ENCODE results near the gene BMPR1B.
A peak's percentile ranks its signal among the peaks of the same experiment; 100 is the strongest.

The BMPR1B gene

DNA sequence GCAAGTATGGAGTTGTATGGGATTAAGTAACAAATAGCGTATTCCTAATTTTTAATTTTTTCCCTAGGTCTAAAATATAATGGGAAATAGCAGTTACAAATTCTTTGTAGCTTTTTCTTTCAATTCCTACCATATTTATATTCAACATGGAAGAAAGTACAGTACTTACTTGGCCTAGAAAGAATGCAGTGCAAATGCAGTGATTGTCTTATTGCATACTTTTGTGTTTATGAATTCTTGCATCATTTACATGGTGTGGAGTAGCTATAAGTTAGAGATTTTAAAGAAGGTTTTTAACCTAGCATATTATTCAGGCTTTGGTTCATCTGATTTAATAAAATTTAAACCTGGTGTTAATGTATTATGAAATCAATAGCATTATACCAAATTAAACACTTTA is 263.3 kb downstream of the BMPR1B start:
- ChIA-PET POLR2A (no interaction called here), CTCF (no interaction called here)
- no peak overlapping the region for H3K27ac ChIP-seq (ENCODE audit: extremely low read depth, low read depth, low read length)
- no peaks in the 10 kb centered on the region for H3K36me3 ChIP-seq (ENCODE audit: control insufficient read depth in 2 of 2, insufficient read depth in 1 of 2, low read length in 2 of 2)
- peaks cover 3% of the 10 kb centered on the region; the same call in 1 of the 2 replicates for H3K4me1 ChIP-seq (ENCODE audit: control insufficient read depth, insufficient read depth, low read length)
- no peaks in the 10 kb centered on the region for H3K9me3 ChIP-seq (ENCODE audit: control insufficient read depth, insufficient read depth, low read depth, low read length)
- H3K4me3 ChIP-seq (ENCODE audit: low read depth, low read length) = no peak overlapping the region
- TF ChIP-seq ZEB2 (tag by site-specific recombination; IDR thresholded peaks at IDR 0.05) (no peak), ZNF426 (tag by site-specific recombination; IDR thresholded peaks at IDR 0.05) (no peak), SP2 (tag by site-specific recombination; IDR thresholded peaks at IDR 0.05) (no peak), ZNF404 (tag by site-specific recombination; IDR thresholded peaks at IDR 0.05) (no peak), ZNF785 (tag by site-specific recombination; IDR thresholded peaks at IDR 0.05) (no peak), ZNF561 (tag by site-specific recombination; IDR thresholded peaks at IDR 0.05; ENCODE audit: borderline replicate concordance) (no peak)
- TF ChIP-seq, protein P1, sequence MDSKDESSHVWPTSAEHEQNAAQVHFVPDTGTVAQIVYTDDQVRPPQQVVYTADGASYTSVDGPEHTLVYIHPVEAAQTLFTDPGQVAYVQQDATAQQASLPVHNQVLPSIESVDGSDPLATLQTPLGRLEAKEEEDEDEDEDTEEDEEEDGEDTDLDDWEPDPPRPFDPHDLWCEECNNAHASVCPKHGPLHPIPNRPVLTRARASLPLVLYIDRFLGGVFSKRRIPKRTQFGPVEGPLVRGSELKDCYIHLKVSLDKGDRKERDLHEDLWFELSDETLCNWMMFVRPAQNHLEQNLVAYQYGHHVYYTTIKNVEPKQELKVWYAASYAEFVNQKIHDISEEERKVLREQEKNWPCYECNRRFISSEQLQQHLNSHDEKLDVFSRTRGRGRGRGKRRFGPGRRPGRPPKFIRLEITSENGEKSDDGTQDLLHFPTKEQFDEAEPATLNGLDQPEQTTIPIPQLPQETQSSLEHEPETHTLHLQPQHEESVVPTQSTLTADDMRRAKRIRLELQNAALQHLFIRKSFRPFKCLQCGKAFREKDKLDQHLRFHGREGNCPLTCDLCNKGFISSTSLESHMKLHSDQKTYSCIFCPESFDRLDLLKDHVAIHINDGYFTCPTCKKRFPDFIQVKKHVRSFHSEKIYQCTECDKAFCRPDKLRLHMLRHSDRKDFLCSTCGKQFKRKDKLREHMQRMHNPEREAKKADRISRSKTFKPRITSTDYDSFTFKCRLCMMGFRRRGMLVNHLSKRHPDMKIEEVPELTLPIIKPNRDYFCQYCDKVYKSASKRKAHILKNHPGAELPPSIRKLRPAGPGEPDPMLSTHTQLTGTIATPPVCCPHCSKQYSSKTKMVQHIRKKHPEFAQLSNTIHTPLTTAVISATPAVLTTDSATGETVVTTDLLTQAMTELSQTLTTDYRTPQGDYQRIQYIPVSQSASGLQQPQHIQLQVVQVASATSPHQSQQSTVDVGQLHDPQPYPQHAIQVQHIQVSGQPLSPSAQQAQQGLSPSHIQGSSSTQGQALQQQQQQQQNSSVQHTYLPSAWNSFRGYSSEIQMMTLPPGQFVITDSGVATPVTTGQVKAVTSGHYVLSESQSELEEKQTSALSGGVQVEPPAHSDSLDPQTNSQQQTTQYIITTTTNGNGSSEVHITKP (tag by site-specific recombination; IDR thresholded peaks at IDR 0.05) = no peak

DNA sequence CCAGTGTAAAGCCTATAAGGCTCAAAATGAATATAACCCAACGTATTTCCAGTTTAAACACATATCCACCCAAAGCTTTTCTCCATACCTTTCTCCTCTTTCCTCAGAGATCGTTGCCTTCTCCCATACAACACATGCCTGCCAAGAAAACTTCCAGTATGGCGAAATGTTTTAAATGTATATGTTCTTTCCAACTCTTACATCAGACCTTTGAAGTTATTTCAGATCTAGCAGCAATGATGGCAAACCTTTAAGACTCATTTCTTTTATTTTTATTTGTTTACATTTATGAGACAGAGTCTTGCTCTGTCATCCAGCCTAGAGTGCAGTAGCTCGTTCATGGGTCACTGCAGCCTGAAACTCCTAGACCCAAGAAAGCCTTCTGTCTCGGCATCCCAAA is 265.4 kb downstream of the BMPR1B start:
- Histone ChIP-seq H3K4me1 (ENCODE audit: control insufficient read depth, insufficient read depth, low read length) (0 out of 2 replicates have a peak, but pooled peaks cover 3% of the 10 kb centered on the region), H3K27ac (ENCODE audit: extremely low read depth, low read depth, low read length) (no peak overlapping the region), H3K4me3 (ENCODE audit: low read depth, low read length) (no peak overlapping the region), H3K9me3 (ENCODE audit: control insufficient read depth, insufficient read depth, low read depth, low read length) (no peaks in the 10 kb centered on the region), H3K36me3 (ENCODE audit: control insufficient read depth in 2 of 2, insufficient read depth in 1 of 2, low read length in 2 of 2) (no peaks in the 10 kb centered on the region)
- POLR2A ChIA-PET = no interaction called here
- TF ChIP-seq, protein P2, sequence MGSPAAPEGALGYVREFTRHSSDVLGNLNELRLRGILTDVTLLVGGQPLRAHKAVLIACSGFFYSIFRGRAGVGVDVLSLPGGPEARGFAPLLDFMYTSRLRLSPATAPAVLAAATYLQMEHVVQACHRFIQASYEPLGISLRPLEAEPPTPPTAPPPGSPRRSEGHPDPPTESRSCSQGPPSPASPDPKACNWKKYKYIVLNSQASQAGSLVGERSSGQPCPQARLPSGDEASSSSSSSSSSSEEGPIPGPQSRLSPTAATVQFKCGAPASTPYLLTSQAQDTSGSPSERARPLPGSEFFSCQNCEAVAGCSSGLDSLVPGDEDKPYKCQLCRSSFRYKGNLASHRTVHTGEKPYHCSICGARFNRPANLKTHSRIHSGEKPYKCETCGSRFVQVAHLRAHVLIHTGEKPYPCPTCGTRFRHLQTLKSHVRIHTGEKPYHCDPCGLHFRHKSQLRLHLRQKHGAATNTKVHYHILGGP (tag by site-specific recombination; IDR thresholded peaks at IDR 0.05) = peak; percentile 69
- TF ChIP-seq, protein P3, sequence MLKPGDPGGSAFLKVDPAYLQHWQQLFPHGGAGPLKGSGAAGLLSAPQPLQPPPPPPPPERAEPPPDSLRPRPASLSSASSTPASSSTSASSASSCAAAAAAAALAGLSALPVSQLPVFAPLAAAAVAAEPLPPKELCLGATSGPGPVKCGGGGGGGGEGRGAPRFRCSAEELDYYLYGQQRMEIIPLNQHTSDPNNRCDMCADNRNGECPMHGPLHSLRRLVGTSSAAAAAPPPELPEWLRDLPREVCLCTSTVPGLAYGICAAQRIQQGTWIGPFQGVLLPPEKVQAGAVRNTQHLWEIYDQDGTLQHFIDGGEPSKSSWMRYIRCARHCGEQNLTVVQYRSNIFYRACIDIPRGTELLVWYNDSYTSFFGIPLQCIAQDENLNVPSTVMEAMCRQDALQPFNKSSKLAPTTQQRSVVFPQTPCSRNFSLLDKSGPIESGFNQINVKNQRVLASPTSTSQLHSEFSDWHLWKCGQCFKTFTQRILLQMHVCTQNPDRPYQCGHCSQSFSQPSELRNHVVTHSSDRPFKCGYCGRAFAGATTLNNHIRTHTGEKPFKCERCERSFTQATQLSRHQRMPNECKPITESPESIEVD (tag by site-specific recombination; IDR thresholded peaks at IDR 0.05) = no peak
- CTCF ChIA-PET = interaction anchor here (0.6 to 0.8 kb wide), 2 partner anchors 16 to 126 kb away, joined by 3 to 4 read pairs; no protein-coding TSS in a partner anchor

DNA sequence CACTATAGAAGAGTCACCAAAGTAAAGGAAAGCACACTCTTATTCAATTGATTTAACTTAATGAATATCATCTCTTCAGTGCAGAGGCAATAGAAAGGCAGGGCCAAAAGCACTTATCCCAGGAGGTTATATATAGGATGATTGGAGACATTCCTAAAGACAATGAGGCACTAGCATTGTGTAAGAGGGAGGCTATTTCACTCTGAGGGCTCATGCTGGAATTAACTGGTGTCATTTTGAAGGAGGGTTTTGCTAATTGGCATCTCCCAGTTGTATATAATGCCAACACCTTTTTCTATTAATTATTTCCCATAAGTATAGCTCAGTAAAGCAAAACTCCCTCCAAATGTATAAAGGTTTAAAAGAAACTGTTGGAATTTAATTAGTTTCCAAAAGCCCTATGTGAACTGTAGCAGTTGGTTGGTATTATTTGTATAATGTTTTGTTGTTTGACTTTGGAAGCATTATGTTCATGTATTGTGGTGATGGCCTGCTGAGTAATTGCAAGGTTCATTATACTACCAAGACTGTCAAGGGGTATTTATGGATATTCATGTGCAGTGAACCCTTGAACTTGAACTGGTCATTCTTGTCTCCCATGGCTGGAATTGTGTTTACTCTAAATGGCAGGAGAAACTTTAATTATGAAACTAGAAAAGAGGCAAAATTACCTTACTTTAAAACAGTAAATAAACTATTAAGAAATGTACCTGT is 270.3 kb downstream of the BMPR1B start:
- TF ChIP-seq SP7 (tag by site-specific recombination; IDR thresholded peaks at IDR 0.05) (peak; percentile 43; the same call in 1 of the 2 replicates), MZF1 (tag by site-specific recombination; IDR thresholded peaks at IDR 0.05; ENCODE audit: borderline replicate concordance) (no peak)
- POLR2A ChIA-PET = no interaction called here
- Histone ChIP-seq H3K27ac (ENCODE audit: extremely low read depth, low read depth, low read length) (no peak overlapping the region), H3K36me3 (ENCODE audit: control insufficient read depth in 2 of 2, insufficient read depth in 1 of 2, low read length in 2 of 2) (no peaks in the 10 kb centered on the region), H3K4me3 (ENCODE audit: low read depth, low read length) (no peak overlapping the region), H3K4me1 (ENCODE audit: control insufficient read depth, insufficient read depth, low read length) (no peaks in the 10 kb centered on the region), H3K9me3 (ENCODE audit: control insufficient read depth, insufficient read depth, low read depth, low read length) (no peaks in the 10 kb centered on the region)
- CTCF ChIA-PET = no interaction called here

Data from HEK293 (cell line).